ENCODE measurements around the gene VPS37B. TPM values are rescaled to one million over a fixed set of nuclear protein-coding genes. Genes with fewer than 3 reads are reported as not detected.
A peak's percentile ranks its signal among the peaks of the same experiment; 100 is the strongest.
"Not testable (repeated sequence)": the region's sequence is repeated elsewhere in the genome, so short reads cannot be mapped to it uniquely, and the experiment has no call there.

VPS37B gene
- polyA plus RNA-seq, 3 donors from 2014 or later: 39.5 to 70.1 (median 43.6) TPM

DNA sequence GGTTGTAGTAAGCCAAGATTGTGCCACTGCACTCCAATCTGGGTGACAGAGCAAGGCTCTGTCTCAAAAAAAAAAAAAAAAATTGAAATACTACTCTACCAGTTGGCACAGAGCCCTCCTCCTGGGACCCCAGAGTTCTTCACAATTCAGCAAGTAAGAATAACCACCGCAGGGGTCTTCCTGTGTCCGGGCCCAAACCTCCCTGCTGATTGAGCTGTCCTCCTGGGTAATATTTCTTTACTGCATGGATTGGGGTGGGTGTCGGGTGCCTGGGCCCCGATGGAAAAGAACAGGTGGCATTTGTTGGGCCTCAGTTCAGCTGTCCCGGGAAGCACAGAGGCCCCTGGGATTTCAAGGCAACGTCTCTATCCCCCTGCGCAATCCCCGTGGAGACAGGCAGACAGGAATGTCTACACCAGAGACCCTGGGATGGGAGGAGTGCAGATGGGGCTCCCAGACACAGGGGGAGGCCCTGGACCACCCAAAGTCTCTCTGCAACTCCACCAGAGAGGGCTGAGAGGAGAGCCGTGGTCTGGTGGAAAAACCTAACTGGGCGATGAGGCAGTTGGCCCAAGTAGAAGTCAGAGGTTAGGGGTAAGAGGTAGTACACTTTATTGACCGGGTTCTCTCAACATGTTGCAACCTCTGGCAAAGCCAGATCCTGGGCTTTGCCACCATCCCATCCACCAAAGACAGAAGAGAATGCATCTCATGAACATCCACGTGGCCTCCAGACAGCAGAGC, 32.7 kb upstream of the VPS37B start:
- Mint-ChIP-seq H3K36me3 (no peaks in the 10 kb centered on the region), H3K9me3 (no peaks in the 10 kb centered on the region), H3K4me3 (no peak overlapping the region), H3K27ac (peak overlapping the region in 1 of 6 donors; percentile 44), H3K4me1 (peaks cover 7 to 8% of the 10 kb centered on the region in 2 donors), H3K27me3 (ENCODE audit: low read depth in 3 of 3) (no peaks in the 10 kb centered on the region)
- no peak for DNase-seq

DNA sequence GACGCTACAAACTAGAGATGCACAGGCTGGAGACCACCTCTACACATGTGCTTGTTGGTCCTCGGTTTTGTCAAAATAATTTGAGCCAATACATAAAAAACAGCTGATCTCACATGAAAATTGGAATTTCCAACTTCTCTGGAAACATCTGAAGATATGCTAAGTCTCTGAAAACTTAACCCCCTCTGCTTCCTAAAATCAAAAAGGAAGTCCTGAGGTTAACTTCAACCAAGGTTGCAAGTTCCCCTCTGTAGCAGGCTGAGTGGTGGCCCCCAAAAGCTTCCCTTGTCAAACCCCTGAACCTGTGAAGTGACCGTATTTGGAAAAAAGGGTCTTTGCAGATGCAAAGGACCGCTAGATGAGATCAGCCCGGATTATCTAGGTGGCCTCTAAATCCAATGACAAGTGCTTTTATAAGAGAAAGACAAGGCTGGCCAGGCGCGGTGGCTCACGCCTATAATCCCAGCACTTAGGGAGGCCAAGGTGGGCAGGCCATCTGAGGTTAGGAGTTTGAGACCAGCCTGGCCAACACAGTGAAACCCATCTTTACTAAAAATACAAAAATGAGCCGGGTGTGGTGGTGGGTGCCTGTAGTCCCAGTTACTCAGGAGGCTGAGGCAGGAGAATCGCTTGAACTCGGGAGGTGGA, 32.0 kb upstream of the VPS37B start:
- Mint-ChIP-seq H3K27me3 (ENCODE audit: low read depth in 3 of 3) (no peaks in the 10 kb centered on the region), H3K4me3 (no peak overlapping the region), H3K4me1 (peaks cover 7 to 8% of the 10 kb centered on the region in 2 donors), H3K36me3 (no peaks in the 10 kb centered on the region), H3K27ac (peak overlapping the region in 1 of 6 donors; percentile 44), H3K9me3 (no peaks in the 10 kb centered on the region)
- DNase-seq: no peak

DNA sequence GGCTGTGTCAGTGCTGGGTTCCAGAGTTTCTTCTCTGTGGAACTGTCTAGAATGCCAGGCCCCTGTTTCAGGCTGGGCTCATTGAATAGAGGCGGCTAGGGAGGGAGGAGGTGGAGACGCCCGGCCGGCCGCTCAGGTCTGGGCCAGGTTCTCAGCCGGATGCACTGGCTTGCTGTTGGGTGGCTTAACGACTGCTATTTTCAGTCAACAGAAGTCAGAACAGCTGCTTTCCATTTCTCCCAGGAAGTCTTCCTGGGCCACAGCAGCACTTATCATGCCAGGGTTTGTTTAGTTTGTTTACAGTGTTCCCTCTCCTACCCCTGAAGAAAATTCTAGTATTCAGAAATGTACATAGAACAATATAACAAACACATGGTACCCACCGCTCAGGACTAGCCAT, 26.0 kb upstream of the VPS37B start:
- DNase-seq: no peak
- Mint-ChIP-seq H3K27ac (no peak overlapping the region), H3K27me3 (ENCODE audit: low read depth in 3 of 3) (peaks cover 0 to 2% (median 2%) of the 10 kb centered on the region in 3 donors)

DNA sequence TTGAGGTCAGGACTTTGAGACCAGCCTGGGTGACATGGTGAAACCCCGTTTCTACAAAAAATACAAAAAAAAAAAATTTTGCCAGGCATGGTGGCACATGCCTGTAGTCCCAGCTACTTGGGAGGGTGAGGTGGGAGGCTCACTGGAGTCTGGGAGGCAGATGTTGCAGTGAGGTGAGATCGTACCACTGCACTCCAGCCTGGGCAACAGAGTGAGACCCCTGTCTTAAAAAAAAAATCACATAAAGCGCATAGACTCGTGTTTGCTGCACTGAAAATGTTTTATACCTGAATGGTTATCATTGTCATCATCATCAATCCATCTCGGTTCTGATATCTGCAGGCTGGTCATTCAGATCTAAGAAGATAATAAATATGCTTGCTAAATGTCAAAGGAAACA, 24.8 kb upstream of the VPS37B start:
- Mint-ChIP-seq H3K4me1 (no peaks in the 10 kb centered on the region), H3K9me3 (no peaks in the 10 kb centered on the region), H3K27ac (no peak overlapping the region), H3K4me3 (no peak overlapping the region), H3K27me3 (ENCODE audit: low read depth in 3 of 3) (peaks cover 0 to 2% (median 2%) of the 10 kb centered on the region in 3 donors), H3K36me3 (no peaks in the 10 kb centered on the region)
- no peak for DNase-seq

More for the DNA sequence above, 26.0 kb upstream of the VPS37B start:
- Mint-ChIP-seq H3K36me3 (no peaks in the 10 kb centered on the region), H3K4me3 (no peak overlapping the region), H3K9me3 (no peaks in the 10 kb centered on the region), H3K4me1 (peaks cover 0 to 1% of the 10 kb centered on the region in 2 donors)

- Mint-ChIP-seq H3K4me3 (no peak overlapping the region), H3K27ac (peak overlapping the region in 1 of 6 donors; percentile 7), H3K27me3 (ENCODE audit: low read depth in 3 of 3) (peaks cover 0 to 3% (median 2%) of the 10 kb centered on the region in 3 donors), H3K36me3 (no peaks in the 10 kb centered on the region), H3K9me3 (no peaks in the 10 kb centered on the region), H3K4me1 (no peaks in the 10 kb centered on the region)
- no peak for DNase-seq
Measured at GRCh38 chr12:122918827-122919226, 22.9 kb upstream of the VPS37B start.

DNA sequence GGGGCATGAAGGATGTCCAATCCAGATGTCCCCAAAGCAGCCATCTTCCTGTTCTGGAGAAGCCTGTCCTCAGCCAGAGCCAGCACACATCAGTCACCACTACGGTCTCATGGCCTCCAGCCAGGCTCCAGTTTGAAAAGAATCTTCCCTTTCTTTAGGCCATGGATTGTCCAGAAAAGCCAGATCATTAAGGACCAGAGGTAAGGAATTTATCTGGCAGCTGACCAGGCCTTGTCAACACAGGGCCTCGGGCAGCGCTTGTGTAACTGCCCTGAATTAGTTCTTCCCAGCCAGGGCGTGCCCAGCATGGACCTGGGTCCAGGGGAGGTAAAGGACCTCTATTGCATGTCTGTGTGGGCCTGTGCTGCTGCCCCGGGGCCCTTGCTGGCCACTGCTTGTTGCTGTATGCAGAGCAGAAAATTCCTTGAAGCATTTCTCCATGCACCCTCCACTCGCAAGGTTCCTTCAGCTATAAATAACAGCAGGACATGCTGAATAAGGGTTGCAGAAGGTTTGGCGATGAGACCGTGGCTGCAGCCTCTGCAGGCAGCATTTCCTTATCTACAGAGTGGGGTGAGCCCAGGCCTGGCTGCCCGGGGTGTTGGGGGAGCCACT, 21.7 kb upstream of the VPS37B start:
- peaks cover 0 to 3% (median 2%) of the 10 kb centered on the region in 3 donors for H3K27me3 Mint-ChIP-seq (ENCODE audit: low read depth in 3 of 3)
- H3K9me3 Mint-ChIP-seq: no peaks in the 10 kb centered on the region
- no peaks in the 10 kb centered on the region for H3K36me3 Mint-ChIP-seq
- DNase-seq: no peak
- no peak overlapping the region for H3K27ac Mint-ChIP-seq
- H3K4me3 Mint-ChIP-seq: no peak overlapping the region
- no peaks in the 10 kb centered on the region for H3K4me1 Mint-ChIP-seq

GRCh38 chr12:122909442-122910288, 13.7 kb upstream of the VPS37B start:
- peaks cover 0 to 6% (median 0%) of the 10 kb centered on the region in 3 donors for H3K27me3 Mint-ChIP-seq (ENCODE audit: low read depth in 3 of 3)
- no peaks in the 10 kb centered on the region for H3K9me3 Mint-ChIP-seq
- H3K36me3 Mint-ChIP-seq: no peaks in the 10 kb centered on the region
- H3K4me1 Mint-ChIP-seq: no peaks in the 10 kb centered on the region
- H3K4me3 Mint-ChIP-seq: no peak overlapping the region
- no peak for DNase-seq
- H3K27ac Mint-ChIP-seq: peak overlapping the region in 1 of 6 donors; percentile 55

DNA sequence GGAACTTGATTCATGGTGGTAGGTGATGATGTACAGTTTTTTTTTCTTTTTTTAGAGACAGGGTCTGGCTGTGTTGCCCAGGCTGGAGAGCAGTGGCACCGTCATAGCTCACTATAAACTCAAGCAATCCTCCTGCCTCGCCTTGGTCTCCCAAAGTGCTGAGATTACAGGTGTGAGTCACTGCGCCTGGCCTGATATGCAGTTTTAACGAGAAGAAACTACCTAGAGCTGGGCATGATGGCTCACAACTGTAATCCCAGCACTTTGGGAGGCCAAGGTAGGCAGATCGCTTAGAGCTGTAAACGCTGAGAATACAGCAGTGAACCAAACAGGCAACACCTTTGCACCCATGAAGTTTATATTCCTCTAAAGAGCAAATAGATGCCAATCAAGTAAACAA, 13.0 kb upstream of the VPS37B start:
- Mint-ChIP-seq H3K4me3 (no peak overlapping the region), H3K27me3 (ENCODE audit: low read depth in 3 of 3) (peaks cover 0 to 6% (median 0%) of the 10 kb centered on the region in 3 donors), H3K27ac (no peak overlapping the region), H3K4me1 (peaks cover under 1 to 2% of the 10 kb centered on the region in 2 donors), H3K9me3 (no peaks in the 10 kb centered on the region), H3K36me3 (no peaks in the 10 kb centered on the region)
- no peak for DNase-seq

DNA sequence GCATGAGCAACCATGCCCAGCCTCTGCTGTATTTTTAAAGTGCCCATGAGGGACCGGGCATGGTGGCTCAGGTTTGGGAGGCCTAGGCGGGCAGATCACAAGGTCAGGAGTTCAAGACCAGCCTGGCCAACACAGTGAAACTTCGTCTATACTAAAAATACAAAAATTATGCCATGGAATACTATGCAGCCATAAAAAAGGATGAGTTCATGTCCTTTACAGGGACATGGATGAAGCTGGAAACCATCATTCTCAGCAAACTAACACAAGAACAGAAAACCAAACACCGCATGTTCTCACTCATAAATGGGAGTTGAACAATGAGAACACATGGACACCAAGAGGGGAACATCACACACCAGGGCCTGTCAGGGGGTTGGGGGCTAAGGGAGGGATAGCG, 9.3 kb upstream of the VPS37B start:
- not testable (repeated sequence) for H3K4me3 Mint-ChIP-seq; H3K36me3 Mint-ChIP-seq; H3K9me3 Mint-ChIP-seq; DNase-seq; H3K27me3 Mint-ChIP-seq (ENCODE audit: low read depth in 3 of 3)
- Mint-ChIP-seq H3K27ac (peak overlapping the region in 1 of 6 donors; percentile 56), H3K4me1 (peaks cover 31 to 34% of the 10 kb centered on the region in 2 donors)

DNA sequence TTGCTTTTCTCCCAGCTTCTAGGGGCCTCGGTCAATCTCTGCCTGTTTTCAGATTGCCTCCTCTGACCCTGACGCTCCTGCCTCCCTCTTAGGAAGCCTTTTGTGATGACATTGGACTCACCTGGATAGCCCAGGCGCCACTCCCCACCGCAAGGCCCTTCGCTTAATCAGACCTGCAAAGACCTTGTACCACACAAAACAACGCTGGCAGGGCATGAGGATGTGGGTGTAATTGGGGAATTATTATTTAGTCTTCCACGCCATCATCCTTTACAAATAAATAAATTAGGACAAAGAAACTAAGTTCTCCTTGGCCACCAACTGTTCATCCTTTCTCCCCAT, 7.7 kb upstream of the VPS37B start:
- Mint-ChIP-seq H3K27me3 (ENCODE audit: low read depth in 3 of 3) (peaks cover 4 to 9% (median 4%) of the 10 kb centered on the region in 3 donors), H3K4me3 (no peak overlapping the region), H3K4me1 (peaks cover 47 to 50% of the 10 kb centered on the region in 2 donors), H3K36me3 (no peaks in the 10 kb centered on the region), H3K27ac (peak overlapping the region in 4 of 6 donors; percentile 9 to 66 (median 42)), H3K9me3 (no peaks in the 10 kb centered on the region)
- DNase-seq: no peak

- H3K4me1 Mint-ChIP-seq: peaks cover 53 to 56% of the 10 kb centered on the region in 2 donors
- H3K36me3 Mint-ChIP-seq: no peaks in the 10 kb centered on the region
- no peaks in the 10 kb centered on the region for H3K9me3 Mint-ChIP-seq
- H3K4me3 Mint-ChIP-seq: peak overlapping the region in 2 of 5 donors; percentile 9 to 47
- peaks cover 4 to 12% (median 4%) of the 10 kb centered on the region in 3 donors for H3K27me3 Mint-ChIP-seq (ENCODE audit: low read depth in 3 of 3)
- no peak for DNase-seq
- peak overlapping the region; percentile 9 to 81 (median 65) for H3K27ac Mint-ChIP-seq
Measured at GRCh38 chr12:122902854-122903692, 7.1 kb upstream of the VPS37B start.

GRCh38 chr12:122899887-122900286, 4.0 kb upstream of the VPS37B start:
- Mint-ChIP-seq H3K4me3 (peak overlapping the region; percentile 64 to 94 (median 86)), H3K4me1 (peaks cover 77 to 85% of the 10 kb centered on the region in 2 donors), H3K9me3 (no peaks in the 10 kb centered on the region), H3K27me3 (ENCODE audit: low read depth in 3 of 3) (peaks cover 21 to 41% (median 27%) of the 10 kb centered on the region in 3 donors), H3K36me3 (no peaks in the 10 kb centered on the region), H3K27ac (peak overlapping the region; percentile 99 to 100 (median 100))
- DNase-seq: peak in 1 of 3 donors; percentile 31

- Mint-ChIP-seq H3K4me3 (peak overlapping the region; percentile 94 to 99 (median 97)), H3K9me3 (no peaks in the 10 kb centered on the region), H3K27me3 (ENCODE audit: low read depth in 3 of 3) (peaks cover 21 to 46% (median 30%) of the 10 kb centered on the region in 3 donors), H3K4me1 (peaks cover 91 to 97% of the 10 kb centered on the region in 2 donors), H3K27ac (peak overlapping the region; percentile 99 to 100 (median 100)), H3K36me3 (no peaks in the 10 kb centered on the region)
- DNase-seq: no peak
Measured at GRCh38 chr12:122896662-122897061, 738 bp upstream of the VPS37B start.
